ENCODE data around the gene ASPDH. TPM values are rescaled to one million over a fixed set of nuclear protein-coding genes. Genes with fewer than 3 reads are reported as not detected.

ASPDH gene
- total and polyA plus RNA-seq, 3 donors from 2014 or later: 0.90 TPM; not detected in 2

DNA sequence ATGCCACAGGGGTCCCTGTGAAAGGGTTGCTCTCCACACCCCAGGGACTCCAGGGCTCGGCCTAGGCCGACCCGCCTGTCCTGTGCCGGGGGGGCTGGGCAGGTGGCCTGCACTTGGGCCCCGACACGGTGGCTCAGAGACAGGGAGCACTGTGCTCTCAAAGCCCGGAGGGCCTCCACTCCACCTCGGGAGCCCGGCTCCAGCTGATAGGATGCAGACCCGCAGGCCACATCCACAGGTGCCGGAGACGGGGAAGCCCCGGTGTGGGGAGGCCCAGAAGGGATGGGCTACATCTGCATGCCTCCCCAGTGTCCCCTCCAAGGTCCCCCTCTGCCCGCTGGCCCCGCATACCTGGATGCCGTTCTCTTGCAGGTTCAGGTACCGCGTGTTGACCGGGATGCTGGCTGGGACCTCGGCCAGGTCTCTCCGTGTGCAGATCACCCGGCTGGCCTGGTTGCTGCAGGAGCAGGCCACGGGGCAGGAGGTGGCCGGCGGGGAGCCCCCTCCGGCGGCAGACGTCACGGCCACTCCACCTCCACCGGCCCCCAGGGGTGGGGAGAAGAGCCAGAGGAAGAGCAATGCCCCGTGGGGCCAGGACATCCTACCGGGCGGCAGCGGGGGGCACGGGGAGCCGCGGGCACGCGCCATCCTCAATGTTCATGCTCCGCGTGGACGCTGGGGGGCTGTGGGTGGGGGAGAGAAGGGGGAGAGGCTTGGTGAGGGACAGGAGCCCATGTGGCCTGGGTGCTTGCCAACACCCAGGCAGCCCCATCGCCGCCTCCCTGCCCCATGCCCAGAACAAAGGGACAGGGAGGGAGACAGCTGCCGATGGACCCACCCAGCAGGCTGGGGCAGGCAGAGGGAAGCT lies 34.7 kb upstream of the ASPDH start:
- no peaks in the 10 kb centered on the region for H3K9me3 ChIP-seq
- 89 to 92% methylated on average over 21 to 45 of the region's 45 CpGs for WGBS, 2 donors
- no peak for DNase-seq
- H3K27me3 ChIP-seq: no peaks in the 10 kb centered on the region
- no peak overlapping the region for H3K4me3 ChIP-seq
- peaks cover 4% of the 10 kb centered on the region for H3K4me1 ChIP-seq
- TF ChIP-seq POLR2A (IDR thresholded peaks at IDR 0.05): no peak
- TF ChIP-seq, protein P1, sequence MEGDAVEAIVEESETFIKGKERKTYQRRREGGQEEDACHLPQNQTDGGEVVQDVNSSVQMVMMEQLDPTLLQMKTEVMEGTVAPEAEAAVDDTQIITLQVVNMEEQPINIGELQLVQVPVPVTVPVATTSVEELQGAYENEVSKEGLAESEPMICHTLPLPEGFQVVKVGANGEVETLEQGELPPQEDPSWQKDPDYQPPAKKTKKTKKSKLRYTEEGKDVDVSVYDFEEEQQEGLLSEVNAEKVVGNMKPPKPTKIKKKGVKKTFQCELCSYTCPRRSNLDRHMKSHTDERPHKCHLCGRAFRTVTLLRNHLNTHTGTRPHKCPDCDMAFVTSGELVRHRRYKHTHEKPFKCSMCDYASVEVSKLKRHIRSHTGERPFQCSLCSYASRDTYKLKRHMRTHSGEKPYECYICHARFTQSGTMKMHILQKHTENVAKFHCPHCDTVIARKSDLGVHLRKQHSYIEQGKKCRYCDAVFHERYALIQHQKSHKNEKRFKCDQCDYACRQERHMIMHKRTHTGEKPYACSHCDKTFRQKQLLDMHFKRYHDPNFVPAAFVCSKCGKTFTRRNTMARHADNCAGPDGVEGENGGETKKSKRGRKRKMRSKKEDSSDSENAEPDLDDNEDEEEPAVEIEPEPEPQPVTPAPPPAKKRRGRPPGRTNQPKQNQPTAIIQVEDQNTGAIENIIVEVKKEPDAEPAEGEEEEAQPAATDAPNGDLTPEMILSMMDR (IDR thresholded peaks at IDR 0.05): no peak
- no peaks in the 10 kb centered on the region for H3K36me3 ChIP-seq (ENCODE audit: low read depth, missing control alignments)
- intact Hi-C loops (cut with DNase I; ENCODE audit: low total_unique reads): no loop called here
- no peak overlapping the region for H3K27ac ChIP-seq

DNA sequence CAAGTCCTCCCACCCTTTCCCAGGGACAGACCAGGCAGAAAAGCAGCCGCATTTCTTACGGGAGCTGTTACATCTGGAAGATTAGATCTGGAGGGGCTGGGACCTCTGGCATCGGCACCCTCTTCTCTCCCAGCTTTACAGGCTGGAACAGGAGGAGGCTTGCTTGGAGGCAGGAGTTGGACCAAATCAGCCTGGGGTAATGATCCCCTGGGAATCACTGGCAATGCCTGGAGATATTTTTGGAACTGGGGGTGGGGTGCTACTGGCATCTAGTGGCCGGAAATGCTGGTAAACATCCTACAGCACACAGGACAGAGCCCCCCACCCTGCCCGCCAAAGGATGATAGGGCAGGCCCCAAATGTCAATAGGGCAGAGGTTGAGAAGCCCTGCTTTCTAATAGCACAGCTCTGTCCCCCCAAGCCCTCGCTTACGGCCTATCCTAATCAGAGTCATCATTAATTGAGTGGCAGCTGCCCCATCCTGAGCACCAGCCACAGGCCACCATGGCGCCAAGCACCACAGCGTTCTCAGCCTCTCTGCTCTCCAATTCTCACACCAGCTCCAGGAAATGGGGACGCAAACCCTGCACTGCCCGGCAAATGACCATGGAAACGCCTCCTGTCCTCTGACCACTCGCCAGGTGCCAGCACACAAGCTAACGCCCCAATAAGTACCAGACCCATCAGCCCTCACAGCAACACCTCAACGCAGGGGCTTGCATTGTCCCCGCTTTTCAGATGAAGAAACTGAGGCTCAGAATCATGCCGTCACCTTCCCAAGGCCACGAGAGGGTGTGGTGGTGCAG lies 33.9 kb upstream of the ASPDH start:
- H3K4me1 ChIP-seq: peaks cover 4% of the 10 kb centered on the region
- no peak overlapping the region for H3K4me3 ChIP-seq
- no peaks in the 10 kb centered on the region for H3K27me3 ChIP-seq
- intact Hi-C loops (cut with DNase I; ENCODE audit: low total_unique reads): no loop called here
- no peak overlapping the region for H3K27ac ChIP-seq
- no peaks in the 10 kb centered on the region for H3K9me3 ChIP-seq
- DNase-seq: no peak
- WGBS, 2 donors: 75 to 77% methylated on average over 15 to 18 of the region's 18 CpGs
- H3K36me3 ChIP-seq (ENCODE audit: low read depth, missing control alignments): no peaks in the 10 kb centered on the region
- TF ChIP-seq, protein P1 (IDR thresholded peaks at IDR 0.05): no peak
- no peak for TF ChIP-seq POLR2A (IDR thresholded peaks at IDR 0.05)

DNA sequence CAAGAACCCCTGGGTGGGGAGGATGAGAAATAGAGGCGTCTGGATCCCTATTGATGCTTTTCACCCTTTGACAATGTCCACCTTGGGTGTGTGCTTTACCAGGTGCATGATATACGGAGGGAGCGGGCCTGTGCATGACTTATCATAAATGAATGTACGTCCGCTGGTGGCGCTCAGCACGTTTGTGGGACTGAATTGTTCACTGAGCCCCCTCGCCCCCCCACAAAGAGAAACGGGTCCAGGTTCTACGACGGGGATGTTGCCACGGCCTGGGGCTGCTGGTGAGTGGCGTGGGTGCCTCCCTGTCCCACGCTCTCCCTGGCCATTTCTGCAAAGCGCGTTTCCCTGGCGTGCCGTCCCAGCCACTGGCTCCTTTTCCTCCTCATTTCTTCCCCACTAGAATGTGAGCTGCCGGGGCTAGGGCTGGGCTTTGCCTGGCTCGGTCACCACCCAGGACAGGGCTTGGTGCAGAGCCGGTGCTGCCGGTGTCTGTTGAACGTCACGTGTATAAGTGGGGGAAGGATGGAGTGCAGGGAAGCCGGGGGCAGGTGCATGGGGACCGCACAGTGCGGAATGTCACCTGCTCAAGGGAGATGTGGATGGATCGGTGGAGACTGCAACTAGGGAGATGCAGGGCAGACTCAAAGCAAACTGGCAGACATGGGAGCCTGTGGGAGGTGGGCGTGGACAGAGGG lies 33.0 kb upstream of the ASPDH start:
- no peak overlapping the region for H3K27ac ChIP-seq
- DNase-seq: no peak
- WGBS, 2 donors: 78 to 83% methylated on average over 27 to 29 of the region's 29 CpGs

DNA sequence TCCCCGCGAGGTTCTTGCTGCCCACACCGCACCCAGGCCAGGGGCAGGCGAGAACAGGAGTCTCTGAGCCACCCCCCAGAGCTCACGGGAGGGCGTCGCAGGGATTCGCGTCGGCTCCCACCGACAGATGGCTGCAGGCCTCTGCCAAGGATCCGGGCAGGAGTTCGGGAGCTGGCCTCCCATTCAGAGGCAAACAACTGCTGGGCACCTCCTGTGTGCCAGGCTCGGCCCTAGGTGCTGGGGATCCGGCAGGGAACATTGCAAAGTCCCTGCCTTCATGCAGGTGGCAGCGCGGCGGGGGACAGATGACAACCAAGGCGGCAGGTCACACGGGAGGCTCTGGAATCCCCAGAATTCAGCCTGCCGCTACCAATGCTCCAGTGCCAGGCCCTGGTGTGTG lies 29.2 kb upstream of the ASPDH start:
- Histone ChIP-seq H3K36me3 (ENCODE audit: low read depth, missing control alignments) (no peaks in the 10 kb centered on the region), H3K9me3 (no peaks in the 10 kb centered on the region), H3K27me3 (no peaks in the 10 kb centered on the region), H3K4me3 (no peak overlapping the region), H3K27ac (no peak overlapping the region), H3K4me1 (no peaks in the 10 kb centered on the region)
- TF ChIP-seq, protein P1 (IDR thresholded peaks at IDR 0.05): no peak
- TF ChIP-seq POLR2A (IDR thresholded peaks at IDR 0.05): no peak
- WGBS, 2 donors: 90 to 100% methylated on average over 5 to 21 of the region's 21 CpGs
- DNase-seq: no peak
- intact Hi-C loops (cut with DNase I; ENCODE audit: low total_unique reads): no loop called here

More for the DNA sequence above, 33.0 kb upstream of the ASPDH start:
- Histone ChIP-seq H3K27me3 (no peaks in the 10 kb centered on the region), H3K4me1 (no peaks in the 10 kb centered on the region), H3K9me3 (no peaks in the 10 kb centered on the region), H3K4me3 (no peak overlapping the region), H3K36me3 (ENCODE audit: low read depth, missing control alignments) (no peaks in the 10 kb centered on the region)
- TF ChIP-seq, protein P1 (IDR thresholded peaks at IDR 0.05): no peak
- TF ChIP-seq POLR2A (IDR thresholded peaks at IDR 0.05): no peak
- intact Hi-C loops (cut with DNase I; ENCODE audit: low total_unique reads): no loop called here
